ENCODE results near the gene MT1X. TPM values are rescaled to one million over a fixed set of nuclear protein-coding genes. Genes with fewer than 3 reads are reported as not detected.

The MT1X gene
- total RNA-seq, 2 experiments from 2014 or later: 52.5 to 54.2 TPM

DNA sequence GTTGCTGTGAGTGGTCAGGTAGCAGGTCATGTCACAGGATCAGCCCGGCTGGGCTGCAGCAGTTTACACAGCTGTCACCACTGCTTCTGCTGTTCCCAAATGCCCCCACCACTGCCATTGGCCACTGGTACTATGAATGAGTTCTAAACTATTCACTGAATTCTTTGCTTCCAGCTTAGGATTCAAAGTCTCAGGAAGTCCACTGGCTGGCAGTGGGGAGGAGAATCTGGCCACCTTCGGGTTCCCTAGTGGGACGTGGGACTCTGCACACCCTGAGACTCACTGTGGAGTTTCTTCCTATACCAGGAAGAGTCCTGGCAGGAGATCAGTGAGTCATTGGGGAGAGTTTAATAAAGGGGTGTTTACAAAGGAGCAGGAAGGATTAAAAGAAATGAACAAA is 6.9 kb downstream of the MT1X start:
- intact Hi-C loops (cut with micrococcal nuclease): no loop called here
- TF ChIP-seq CTCF (IDR thresholded peaks at IDR 0.05): no peak
- peaks cover 6% of the 10 kb centered on the region for H3K36me3 Mint-ChIP-seq (ENCODE audit: low read depth)
- no peak overlapping the region for H3K4me3 Mint-ChIP-seq
- H3K4me1 Mint-ChIP-seq (ENCODE audit: low read depth): peaks cover 3% of the 10 kb centered on the region
- H3K9me3 Mint-ChIP-seq: no peaks in the 10 kb centered on the region
- no peak for ATAC-seq
- no peak for DNase-seq
- no peaks in the 10 kb centered on the region for H3K27me3 Mint-ChIP-seq
- ChIA-PET POLR2A (interaction anchor here (1.0 kb wide), 1 partner anchor 50 kb away, joined by 3 read pairs; no protein-coding TSS in a partner anchor), CTCF (interaction anchor here (1.2 to 2.9 kb wide), 3 partner anchors 13 to 112 kb away, joined by 4 to 12 read pairs (median 7); no protein-coding TSS in a partner anchor)
- no peak overlapping the region for H3K27ac Mint-ChIP-seq

GRCh38 chr16:56690420-56691122 is 8.3 kb downstream of the MT1X start:
- DNase-seq (no peak), ATAC-seq (no peak)
- POLR2A ChIA-PET: no interaction called here
- H3K9me3 Mint-ChIP-seq: no peaks in the 10 kb centered on the region
- H3K27ac Mint-ChIP-seq: no peak overlapping the region
- H3K27me3 Mint-ChIP-seq: no peaks in the 10 kb centered on the region
- CTCF ChIA-PET: interaction anchor here (2.1 to 2.9 kb wide), 2 partner anchors 11 to 47 kb away, joined by 7 to 12 read pairs; no protein-coding TSS in a partner anchor
- H3K4me1 Mint-ChIP-seq (ENCODE audit: low read depth): no peaks in the 10 kb centered on the region
- no peak overlapping the region for H3K4me3 Mint-ChIP-seq
- TF ChIP-seq CTCF (IDR thresholded peaks at IDR 0.05): no peak
- intact Hi-C loops (cut with micrococcal nuclease): loop anchor here (5.0 kb wide), 1 partner anchor 98 kb away; no protein-coding TSS in a partner anchor
- peaks cover 6% of the 10 kb centered on the region for H3K36me3 Mint-ChIP-seq (ENCODE audit: low read depth)

- TF ChIP-seq CTCF (IDR thresholded peaks at IDR 0.05): no peak
- Mint-ChIP-seq H3K9me3 (no peaks in the 10 kb centered on the region), H3K27me3 (no peaks in the 10 kb centered on the region), H3K27ac (no peak overlapping the region), H3K4me3 (no peak overlapping the region), H3K4me1 (ENCODE audit: low read depth) (no peaks in the 10 kb centered on the region), H3K36me3 (ENCODE audit: low read depth) (no peaks in the 10 kb centered on the region)
- DNase-seq (no peak), ATAC-seq (no peak)
- intact Hi-C loops (cut with micrococcal nuclease): loop anchor here (5.0 kb wide), 1 partner anchor 100 kb away; no protein-coding TSS in a partner anchor
- ChIA-PET POLR2A (interaction anchor here (1.1 kb wide), 1 partner anchor 10 kb away, joined by 3 read pairs; the partner anchor contains the start of gene MT1X), CTCF (interaction anchor here (0.8 to 1.0 kb wide), 2 partner anchors 115 to 174 kb away, joined by 3 read pairs; no protein-coding TSS in a partner anchor)
Measured at GRCh38 chr16:56691885-56692284, 9.6 kb downstream of the MT1X start.

DNA sequence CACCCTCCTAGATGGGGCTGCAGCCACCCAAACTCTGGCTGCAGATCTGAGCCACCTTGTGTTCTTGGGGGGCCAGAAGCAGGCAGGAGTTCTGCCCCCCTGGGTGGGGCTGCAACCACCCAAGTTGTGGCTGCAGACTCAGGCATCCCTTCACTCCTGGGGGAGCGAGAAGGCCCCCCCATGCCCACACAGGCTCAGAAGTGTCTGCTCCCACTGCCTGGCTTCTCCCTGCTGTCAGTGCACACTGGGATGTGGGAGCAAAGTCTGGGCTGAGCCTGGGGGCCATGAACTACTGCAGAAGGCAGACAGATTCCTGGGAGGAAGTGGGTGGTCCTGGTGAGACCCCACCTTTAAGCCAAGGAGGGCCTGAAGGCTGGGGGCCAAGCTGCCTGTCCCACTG is 13.0 kb downstream of the MT1X start:
- no peak for TF ChIP-seq CTCF (IDR thresholded peaks at IDR 0.05)
- no peak for DNase-seq
- H3K36me3 Mint-ChIP-seq (ENCODE audit: low read depth): no peaks in the 10 kb centered on the region
- H3K4me1 Mint-ChIP-seq (ENCODE audit: low read depth): no peaks in the 10 kb centered on the region
- POLR2A ChIA-PET: no interaction called here
- CTCF ChIA-PET: interaction anchor here (1.3 to 5.6 kb wide), 2 partner anchors 52 to 118 kb away, joined by 5 to 30 read pairs; no protein-coding TSS in a partner anchor
- no peaks in the 10 kb centered on the region for H3K9me3 Mint-ChIP-seq
- no peak for ATAC-seq
- H3K27ac Mint-ChIP-seq: no peak overlapping the region
- intact Hi-C loops (cut with micrococcal nuclease): no loop called here
- H3K4me3 Mint-ChIP-seq: no peak overlapping the region
- no peaks in the 10 kb centered on the region for H3K27me3 Mint-ChIP-seq

All from activated CD8-positive, alpha-beta T cell treated with anti-CD3 and anti-CD28 coated beads for 36 hours (primary cell).